OCI-LY1 (cell line): Measurements from ENCODE around the gene NUP153.

ENCODE experiments used
- H2AFZ ChIP-seq: fragments of 200-600 bp; sonication (generic), shearing (Covaris generic); 2 replicates; pipeline ENCODE4 v1.6.0; 2014; ENCODE audit warnings: antibody characterized with exemption, mild to moderate bottlenecking, low read length
- H3F3A ChIP-seq: fragments of 200-600 bp; sonication (generic), shearing (Covaris generic); 2 replicates; pipeline ENCODE4 v1.6.0; 2014; ENCODE audit warnings: mild to moderate bottlenecking, antibody characterized with exemption, low read length, moderate library complexity; ENCODE audit not compliant: insufficient read depth
- H3K27ac ChIP-seq: fragments of 200-600 bp; sonication (generic); 2 replicates; pipeline ENCODE4 v1.5.1; 2014; ENCODE audit warnings: low read length, mixed run types, mild to moderate bottlenecking, low read depth; ENCODE audit not compliant: poor library complexity, severe bottlenecking
- H3K27me3 ChIP-seq: fragments of 200-600 bp; sonication (generic); 2 replicates; pipeline ENCODE4 v1.6.0; 2014; ENCODE audit warnings: antibody characterized with exemption, mild to moderate bottlenecking, low read length, moderate library complexity; ENCODE audit not compliant: insufficient read depth
- H3K36me3 ChIP-seq: fragments of 200-600 bp; sonication (generic); 2 replicates; pipeline ENCODE4 v1.6.1; 2014; ENCODE audit warnings: mild to moderate bottlenecking, antibody characterized with exemption, low read length, moderate library complexity, mixed read lengths; ENCODE audit not compliant: insufficient read depth
- H3K4me1 ChIP-seq: fragments of 200-600 bp; sonication (generic); 2 replicates; pipeline ENCODE4 v1.5.1; 2014; ENCODE audit warnings: mild to moderate bottlenecking, low read length, moderate library complexity; ENCODE audit not compliant: insufficient read depth, severe bottlenecking
- H3K4me2 ChIP-seq: fragments of 200-600 bp; sonication (generic), shearing (Covaris generic); 2 replicates; pipeline ENCODE4 v1.6.1; 2014; ENCODE audit warnings: low read length
- H3K4me3 ChIP-seq: fragments of 200-600 bp; sonication (generic); 2 replicates; pipeline ENCODE4 v1.5.1; 2014; ENCODE audit warnings: low read length, low read depth, mild to moderate bottlenecking, mixed read lengths; ENCODE audit not compliant: poor library complexity, severe bottlenecking
- H3K79me2 ChIP-seq: fragments of 200-600 bp; shearing (Covaris generic); 2 replicates; pipeline ENCODE4 v1.6.1; 2016; ENCODE audit warnings: mixed run types, low read length, mixed read lengths; ENCODE audit not compliant: insufficient read depth
- H3K9ac ChIP-seq: fragments of 200-600 bp; sonication (generic), shearing (Covaris generic); 2 replicates; pipeline ENCODE4 v1.6.1; 2014; ENCODE audit warnings: mild to moderate bottlenecking, low read length, mixed read lengths
- H3K9me2 ChIP-seq: fragments of 200-600 bp; sonication (generic), shearing (Covaris generic); 2 replicates; pipeline ENCODE4 v1.6.1; 2014; ENCODE audit warnings: low read depth, mild to moderate bottlenecking, low read length, mixed read lengths
- H3K9me3 ChIP-seq: fragments of 200-600 bp; shearing (Covaris generic); 2 replicates; pipeline ENCODE4 v1.6.1; 2014; ENCODE audit warnings: low read length, mixed read lengths
- H4K20me1 ChIP-seq: fragments of 200-600 bp; sonication (generic), shearing (Covaris generic); 2 replicates; pipeline ENCODE4 v1.6.0; 2016; ENCODE audit warnings: mild to moderate bottlenecking, low read length; ENCODE audit not compliant: insufficient read depth
- CTCF ChIP-seq: fragments of 200-600 bp; sonication (generic), shearing (Covaris generic); IDR thresholded peaks from 2 replicates; pipeline ENCODE4 v1.5.1; 2017; ENCODE audit warnings: mild to moderate bottlenecking, antibody characterized with exemption, low read length, moderate library complexity, mixed read lengths
- EZH2 ChIP-seq: fragments of 200-600 bp; sonication (generic), shearing (Covaris generic); IDR thresholded peaks from 2 replicates; pipeline ENCODE4 v1.8.0; 2017; ENCODE audit warnings: borderline replicate concordance, mixed run types, mild to moderate bottlenecking, antibody characterized with exemption, low read length, moderate library complexity, mixed read lengths

Gene NUP153

GRCh38 chr6:17656092-17656491 is 50.6 kb downstream of the NUP153 start:
- TF ChIP-seq EZH2 (no peak), CTCF (no peak)
- Histone ChIP-seq H4K20me1 (no peaks in the 10 kb centered on the region), H3K4me1 (no peaks in the 10 kb centered on the region), H3F3A (no peaks in the 10 kb centered on the region), H3K4me3 (no peak overlapping the region), H3K27me3 (no peaks in the 10 kb centered on the region), H3K9me2 (no peaks in the 10 kb centered on the region), H2AFZ (no peak overlapping the region), H3K9ac (no peak overlapping the region), H3K9me3 (no peaks in the 10 kb centered on the region), H3K36me3 (peaks cover 90% of the 10 kb centered on the region), H3K4me2 (no peak overlapping the region), H3K79me2 (no peaks in the 10 kb centered on the region), H3K27ac (no peak overlapping the region)

GRCh38 chr6:17653198-17653882 is 53.4 kb downstream of the NUP153 start:
- Histone ChIP-seq H3K27me3 (no peaks in the 10 kb centered on the region), H3K79me2 (no peaks in the 10 kb centered on the region), H4K20me1 (no peaks in the 10 kb centered on the region), H3F3A (no peaks in the 10 kb centered on the region), H3K9ac (no peak overlapping the region), H3K4me2 (no peak overlapping the region), H2AFZ (no peak overlapping the region), H3K36me3 (peaks cover 90% of the 10 kb centered on the region), H3K4me1 (no peaks in the 10 kb centered on the region), H3K27ac (no peak overlapping the region), H3K4me3 (no peak overlapping the region), H3K9me3 (no peaks in the 10 kb centered on the region), H3K9me2 (no peaks in the 10 kb centered on the region)
- no peak for TF ChIP-seq CTCF
- TF ChIP-seq EZH2 = no peak

- no peak overlapping the region for H3K4me2 ChIP-seq
- no peaks in the 10 kb centered on the region for H3K9me3 ChIP-seq
- no peak overlapping the region for H2AFZ ChIP-seq
- peaks cover 91% of the 10 kb centered on the region for H3K36me3 ChIP-seq
- H3K27me3 ChIP-seq = no peaks in the 10 kb centered on the region
- no peaks in the 10 kb centered on the region for H4K20me1 ChIP-seq
- no peaks in the 10 kb centered on the region for H3K9me2 ChIP-seq
- no peak overlapping the region for H3K27ac ChIP-seq
- TF ChIP-seq EZH2 (no peak), CTCF (no peak)
- no peaks in the 10 kb centered on the region for H3F3A ChIP-seq
- H3K9ac ChIP-seq = no peak overlapping the region
- H3K79me2 ChIP-seq = no peaks in the 10 kb centered on the region
- H3K4me3 ChIP-seq = no peak overlapping the region
- H3K4me1 ChIP-seq = no peaks in the 10 kb centered on the region
Observed at GRCh38 chr6:17650656-17651309, 55.9 kb downstream of the NUP153 start.
